GM18907 (cell line): ENCODE data around the gene ZYG11B.
"Not testable (repeated sequence)": the region's sequence is repeated elsewhere in the genome, so short reads cannot be mapped to it uniquely, and the experiment has no call there.

Experiments
- ATAC-seq: cut with Tn5 transposase; IDR thresholded peaks from one replicate; pipeline ENCODE4 v1.9.1; 2021; ENCODE audit warnings: mild to moderate bottlenecking, moderate library complexity; ENCODE audit not compliant: unreplicated experiment

The ZYG11B gene

DNA sequence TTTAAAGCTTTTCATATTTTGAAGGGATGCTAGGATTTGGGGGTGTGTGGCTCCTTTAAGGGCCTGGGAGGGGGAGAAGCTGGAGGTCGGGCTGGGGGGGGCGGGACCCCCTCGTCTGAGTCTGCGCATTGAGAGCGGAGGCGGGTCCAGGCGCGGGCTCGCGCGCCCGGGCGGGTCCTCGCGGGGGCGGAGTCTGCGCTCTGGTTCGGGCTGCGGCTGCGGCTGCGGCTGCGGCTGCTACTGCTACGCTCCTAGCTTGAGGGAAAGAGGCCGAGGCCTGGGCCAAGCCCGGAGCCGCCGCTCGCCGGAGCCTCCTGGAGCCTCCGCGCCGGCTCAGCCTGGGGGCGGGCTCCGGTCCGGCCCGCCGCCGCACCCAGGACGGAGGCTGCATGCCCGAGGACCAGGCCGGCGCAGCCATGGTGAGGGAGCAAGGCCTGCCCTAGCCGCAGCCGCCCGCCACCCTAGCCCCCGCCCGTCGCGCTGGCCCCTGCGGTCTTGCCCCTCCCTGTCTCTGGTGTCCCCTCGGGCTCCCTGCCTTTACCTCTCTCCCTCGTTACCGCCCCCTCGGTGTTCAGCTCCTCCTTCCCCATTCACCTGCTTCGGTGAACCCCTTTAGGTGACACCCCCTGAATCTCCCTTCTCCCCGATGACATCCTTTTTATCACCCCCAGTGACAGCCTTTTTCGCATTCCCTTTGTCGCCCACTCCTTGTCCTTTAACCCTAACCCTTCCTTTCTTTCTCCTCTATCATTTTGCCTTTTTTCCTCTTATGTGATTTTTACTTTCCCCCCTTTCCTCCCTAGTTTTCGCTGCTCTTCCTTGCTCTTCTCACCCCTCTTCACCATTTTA lies at the start of gene ZYG11B:
Gene ZYG11B (plus strand): TSS at position 189 of the 849 bp plus-strand sequence. CDS start 201 bp downstream, at position 390.
- peak; percentile 92 for ATAC-seq

DNA sequence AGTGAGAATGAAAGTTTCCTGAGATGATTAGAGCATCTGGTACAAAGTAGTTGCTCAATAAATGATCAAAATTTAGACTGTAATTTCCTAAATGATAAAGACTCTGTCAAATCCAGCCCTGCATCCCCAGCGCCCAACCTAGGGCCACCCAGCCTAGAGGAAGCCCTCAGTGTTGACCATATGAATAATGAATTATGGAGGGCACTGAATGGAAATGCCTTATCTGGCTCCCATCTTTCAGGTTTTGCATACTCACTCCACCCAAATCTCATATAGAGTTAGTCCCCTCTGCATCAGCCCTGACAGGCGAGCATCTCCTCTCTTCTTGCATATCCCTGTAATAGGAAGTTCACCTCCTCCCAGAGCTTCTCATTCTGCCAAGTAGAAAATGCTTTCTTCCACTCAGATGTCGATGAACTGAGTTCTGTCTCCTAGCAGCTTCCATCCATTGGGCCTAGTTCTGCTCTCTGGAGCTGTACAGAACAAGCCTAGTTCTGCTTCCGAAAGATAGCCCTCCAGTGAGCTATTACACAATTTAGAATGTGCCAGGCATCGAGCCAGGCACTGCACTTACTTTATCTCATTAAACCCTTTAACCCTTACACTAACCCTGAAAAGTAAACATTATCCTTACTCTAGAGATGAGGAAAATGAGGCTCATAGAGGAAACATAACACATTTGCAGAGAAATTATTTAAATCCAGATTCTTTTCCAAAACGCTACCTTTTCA lies 49.0 kb upstream of the ZYG11B start:
- ATAC-seq, result no peak

DNA sequence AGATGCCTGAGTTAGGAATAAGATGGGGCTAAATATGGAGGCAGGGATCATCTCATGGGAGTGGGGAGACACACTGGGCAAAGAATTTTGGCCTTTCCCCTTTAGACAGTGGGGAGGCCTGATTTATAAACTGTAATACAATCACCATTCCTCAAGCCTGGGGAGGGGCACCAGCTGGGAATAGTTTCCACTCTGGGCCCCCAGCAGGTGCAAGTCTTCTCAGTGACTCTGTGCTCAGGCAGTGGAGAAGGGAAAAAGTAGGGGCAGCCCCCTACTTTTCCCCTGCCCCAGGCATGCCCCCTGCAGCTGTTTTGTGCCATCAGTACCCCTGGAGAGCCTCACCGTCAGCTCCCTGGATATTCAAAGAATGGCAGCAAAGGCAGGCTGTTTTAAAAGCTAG lies 47.2 kb upstream of the ZYG11B start:
- no peak for ATAC-seq

DNA sequence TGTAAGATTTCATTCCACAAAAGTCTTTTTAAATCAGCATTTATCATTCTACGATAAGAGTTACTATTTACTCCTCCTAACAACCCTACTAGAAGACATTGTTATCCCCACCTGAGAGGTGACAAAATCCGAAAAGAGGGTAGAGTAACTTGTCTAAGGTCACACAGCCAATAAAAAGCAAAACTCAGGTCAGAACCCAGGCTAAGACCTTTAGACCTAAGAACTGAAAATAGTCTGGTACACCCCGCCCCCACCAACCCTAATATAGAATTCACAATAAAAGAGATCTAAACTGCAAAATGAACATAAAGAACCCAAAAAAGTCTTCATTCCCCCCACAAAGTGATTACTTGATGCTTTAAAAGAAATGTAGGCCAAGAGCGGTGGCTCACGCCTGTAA lies 46.8 kb upstream of the ZYG11B start:
- ATAC-seq, result no peak

DNA sequence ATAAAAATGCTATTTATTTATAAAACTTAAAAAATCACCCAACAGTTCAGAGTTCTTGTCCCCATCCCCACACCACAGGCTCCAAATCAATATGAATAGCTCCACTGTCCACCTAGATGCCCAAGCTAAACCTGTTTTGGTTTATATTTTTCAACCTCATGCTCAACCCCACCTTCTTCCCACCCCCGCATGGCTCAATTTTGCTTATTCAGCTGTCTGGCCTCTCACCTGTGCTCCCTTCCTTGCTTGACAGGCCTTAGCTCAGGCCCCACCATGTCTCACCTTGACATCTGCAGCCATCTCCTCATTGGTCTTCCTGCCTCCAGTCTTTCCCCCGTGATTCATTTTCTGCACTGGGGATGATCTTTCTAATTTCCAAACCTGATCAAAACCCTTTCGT lies 45.9 kb upstream of the ZYG11B start:
- no peak for ATAC-seq

DNA sequence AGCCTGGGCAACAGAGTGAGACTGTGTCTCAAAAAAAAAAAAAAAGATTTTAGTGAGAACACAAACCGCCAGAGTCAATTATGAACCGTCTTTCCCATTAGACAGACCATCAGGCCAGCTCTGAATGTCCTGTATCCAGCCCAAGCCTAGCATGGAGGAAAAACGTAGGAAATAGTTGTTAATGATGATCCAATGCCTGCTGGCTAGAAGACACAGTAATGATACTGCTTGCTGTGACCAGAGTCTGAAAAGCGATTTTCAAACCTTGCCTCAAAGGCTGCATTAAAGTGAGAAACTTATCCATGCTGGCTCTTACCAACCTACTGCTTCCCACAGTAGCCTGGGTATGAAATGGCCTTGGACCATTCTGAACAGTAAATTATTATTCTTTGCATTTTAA lies 45.1 kb upstream of the ZYG11B start:
- ATAC-seq, result no peak

DNA sequence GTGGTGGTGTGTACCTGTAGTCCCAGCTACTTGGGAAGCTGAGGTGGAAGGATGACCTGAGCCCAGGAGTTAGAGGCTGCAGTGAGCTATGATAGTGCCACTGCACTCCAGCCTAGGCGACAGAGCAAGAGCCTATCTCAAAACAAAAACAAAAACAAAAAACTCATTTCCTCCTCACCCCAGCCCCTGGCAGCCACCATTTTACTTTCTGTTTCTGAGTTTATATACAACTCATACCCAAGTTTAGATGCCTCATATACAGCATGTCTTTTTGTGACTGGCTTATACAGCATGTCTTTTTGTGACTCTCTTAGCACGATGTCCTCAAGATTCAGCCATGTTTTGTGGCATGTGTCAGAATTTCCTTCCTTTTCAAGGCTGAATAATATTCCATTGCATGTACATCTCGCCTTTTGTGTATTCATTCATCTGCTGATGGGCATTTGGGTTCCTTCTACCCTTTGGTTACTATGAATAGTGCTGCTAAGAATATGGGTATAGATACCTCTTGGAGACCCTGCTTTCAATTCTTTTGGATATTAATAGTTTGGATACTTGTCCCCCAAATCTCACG lies 42.8 kb upstream of the ZYG11B start:
- ATAC-seq, result no peak

DNA sequence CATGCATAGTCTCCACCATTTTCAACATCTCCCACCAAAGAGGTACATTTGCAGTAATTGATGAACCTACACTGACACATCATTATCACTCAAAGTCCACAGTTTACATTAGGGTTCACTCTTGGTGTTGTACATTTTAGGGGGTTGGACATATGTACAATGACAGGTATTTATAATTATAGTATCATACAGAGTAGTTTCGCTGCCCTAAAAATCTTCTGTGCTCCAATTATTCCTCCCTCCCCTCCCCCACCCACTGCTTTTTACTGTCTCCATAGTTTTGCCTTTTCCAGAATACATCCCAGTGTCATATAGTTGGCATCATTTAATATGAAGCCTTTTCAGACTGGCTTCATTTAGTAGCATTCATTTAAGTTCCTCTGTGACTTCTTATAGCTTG lies 41.7 kb upstream of the ZYG11B start:
- ATAC-seq, result no peak

DNA sequence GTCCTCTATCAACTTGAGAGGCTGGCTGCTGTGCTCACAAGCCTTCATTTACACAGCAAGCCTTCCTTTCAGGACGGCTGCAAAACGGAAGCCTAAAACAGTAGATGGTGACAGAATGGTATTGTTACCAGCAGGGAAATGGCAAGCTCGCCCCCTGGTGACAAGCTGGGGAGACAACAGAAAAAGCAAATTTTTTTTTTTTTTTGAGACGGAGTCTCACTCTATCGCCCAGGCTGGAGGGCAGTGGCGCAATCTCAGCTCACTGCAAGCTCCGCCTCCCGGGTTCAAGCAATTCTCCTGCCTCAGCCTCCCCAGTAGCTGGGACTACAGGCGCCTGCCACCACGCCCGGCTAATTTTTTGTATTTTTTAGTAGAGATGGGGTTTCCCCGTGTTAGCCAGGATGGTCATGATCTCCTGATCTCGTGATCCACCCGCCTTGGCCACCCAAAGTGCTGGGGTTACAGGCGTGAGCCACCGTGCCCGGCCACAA lies 39.9 kb upstream of the ZYG11B start:
- peak; percentile 84 for ATAC-seq

DNA sequence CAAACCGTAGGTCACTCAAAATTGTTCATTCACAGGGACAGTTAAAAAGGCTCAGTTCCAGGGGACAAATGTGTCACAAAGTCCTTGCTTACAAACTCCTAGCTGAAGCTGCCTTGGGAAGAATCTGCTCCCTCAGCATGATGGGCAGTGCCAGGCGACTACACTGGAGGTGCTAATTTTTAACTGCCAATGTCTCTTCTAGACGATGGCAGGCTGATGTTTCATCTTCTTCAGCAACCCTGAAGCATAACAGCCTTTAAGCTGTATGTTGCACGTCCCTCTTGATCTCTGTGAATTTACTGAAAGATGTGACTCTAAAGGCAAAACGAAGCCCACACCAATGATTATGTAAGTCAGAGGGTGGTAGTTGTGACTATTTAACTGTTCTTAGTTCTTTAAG lies 39.4 kb upstream of the ZYG11B start:
- ATAC-seq, result no peak

DNA sequence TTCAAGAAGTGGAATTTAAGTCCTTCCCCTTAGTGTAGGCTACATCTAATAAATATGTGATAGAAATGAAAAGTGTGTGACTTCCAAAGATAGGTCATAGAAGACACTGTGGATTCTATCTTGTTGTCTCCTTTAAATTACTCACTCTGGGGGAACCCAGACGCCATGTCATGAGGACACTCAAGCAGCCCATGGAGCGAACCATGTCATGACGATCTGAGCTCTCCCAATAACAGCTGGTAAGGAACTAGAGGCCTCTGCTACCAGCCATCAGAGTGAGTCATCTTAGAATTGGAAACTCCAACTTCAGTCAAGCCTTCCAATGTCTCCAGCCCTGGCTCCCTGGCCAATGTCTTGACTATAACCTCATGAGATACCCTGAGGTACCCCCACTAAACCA lies 34.4 kb upstream of the ZYG11B start:
- no peak for ATAC-seq

DNA sequence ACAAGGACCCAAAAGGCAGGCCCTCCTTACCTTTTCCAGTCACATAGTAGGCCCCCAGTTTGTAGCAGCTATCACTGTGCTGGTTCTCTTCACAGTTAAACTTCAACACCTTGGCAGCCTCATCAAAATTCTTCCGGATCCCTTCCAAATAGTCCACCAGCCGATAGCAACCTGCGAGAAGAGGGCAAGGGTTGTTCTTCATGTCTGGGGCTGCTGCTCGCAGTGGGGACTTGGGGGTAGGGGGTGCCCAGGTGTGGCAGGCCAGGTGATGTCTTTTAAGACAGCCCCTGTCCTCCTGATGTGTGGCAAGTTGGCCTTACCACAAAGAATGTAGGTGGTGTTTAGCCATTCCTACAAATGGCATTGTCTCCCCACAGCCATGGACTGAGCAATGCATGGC lies 33.6 kb upstream of the ZYG11B start:
- no peak for ATAC-seq

DNA sequence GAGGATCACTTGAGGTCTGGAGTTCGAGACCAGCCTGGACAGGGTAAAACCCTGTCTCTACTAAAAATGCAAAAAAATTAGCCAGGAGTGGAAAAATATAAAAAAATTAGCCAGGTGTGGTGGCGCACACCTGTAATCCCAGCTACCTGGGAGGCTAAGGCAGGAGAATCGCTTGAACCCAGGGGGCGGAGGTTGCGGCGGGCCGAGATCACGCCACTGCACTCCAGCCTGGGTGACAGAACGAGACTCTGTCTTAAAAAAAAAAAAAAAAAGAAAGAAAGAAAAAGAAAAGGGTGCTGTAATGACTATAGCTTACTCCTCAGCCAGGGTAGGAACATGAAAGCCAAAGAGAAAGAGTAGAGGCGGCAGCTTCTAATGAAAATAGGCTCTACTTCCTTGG lies 32.9 kb upstream of the ZYG11B start:
- ATAC-seq, result not testable (repeated sequence)

DNA sequence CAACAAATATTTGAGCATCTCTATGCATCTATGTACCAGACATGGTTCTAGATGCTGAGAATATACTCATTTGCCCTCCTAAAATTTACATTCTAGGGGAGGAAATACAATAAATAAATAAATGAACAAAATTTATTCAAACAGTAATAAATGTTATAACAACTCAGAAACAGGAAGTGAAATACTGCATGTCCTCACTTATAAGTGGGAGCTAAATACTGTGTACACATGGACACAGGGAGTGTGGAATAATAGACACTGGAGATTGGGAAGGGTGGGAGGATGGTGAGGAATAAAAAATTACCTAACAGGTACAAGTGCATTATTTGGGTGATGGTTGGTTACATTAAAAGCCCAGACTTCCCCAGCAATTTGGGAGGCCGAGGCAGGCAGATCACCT lies 32.4 kb upstream of the ZYG11B start:
- ATAC-seq, result no peak

DNA sequence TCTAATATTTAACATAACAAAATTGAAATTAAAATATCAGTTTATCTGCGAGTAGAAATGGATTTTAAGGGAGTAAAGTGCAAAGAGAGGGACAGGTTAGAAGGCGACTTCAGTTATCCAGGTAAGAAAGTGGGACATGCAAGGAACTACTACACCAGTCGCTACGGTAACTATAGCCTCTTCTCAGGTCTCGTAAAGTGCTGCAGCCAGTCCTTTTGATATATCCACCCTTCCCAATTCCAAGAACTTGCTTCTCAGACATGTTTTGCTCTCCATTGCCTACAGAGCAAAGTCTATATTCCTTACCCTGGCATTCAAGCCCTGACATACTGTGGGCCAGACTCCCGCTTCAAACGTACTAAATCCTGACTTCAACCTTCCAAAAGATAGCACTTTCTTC lies 30.6 kb upstream of the ZYG11B start:
- ATAC-seq, result no peak

DNA sequence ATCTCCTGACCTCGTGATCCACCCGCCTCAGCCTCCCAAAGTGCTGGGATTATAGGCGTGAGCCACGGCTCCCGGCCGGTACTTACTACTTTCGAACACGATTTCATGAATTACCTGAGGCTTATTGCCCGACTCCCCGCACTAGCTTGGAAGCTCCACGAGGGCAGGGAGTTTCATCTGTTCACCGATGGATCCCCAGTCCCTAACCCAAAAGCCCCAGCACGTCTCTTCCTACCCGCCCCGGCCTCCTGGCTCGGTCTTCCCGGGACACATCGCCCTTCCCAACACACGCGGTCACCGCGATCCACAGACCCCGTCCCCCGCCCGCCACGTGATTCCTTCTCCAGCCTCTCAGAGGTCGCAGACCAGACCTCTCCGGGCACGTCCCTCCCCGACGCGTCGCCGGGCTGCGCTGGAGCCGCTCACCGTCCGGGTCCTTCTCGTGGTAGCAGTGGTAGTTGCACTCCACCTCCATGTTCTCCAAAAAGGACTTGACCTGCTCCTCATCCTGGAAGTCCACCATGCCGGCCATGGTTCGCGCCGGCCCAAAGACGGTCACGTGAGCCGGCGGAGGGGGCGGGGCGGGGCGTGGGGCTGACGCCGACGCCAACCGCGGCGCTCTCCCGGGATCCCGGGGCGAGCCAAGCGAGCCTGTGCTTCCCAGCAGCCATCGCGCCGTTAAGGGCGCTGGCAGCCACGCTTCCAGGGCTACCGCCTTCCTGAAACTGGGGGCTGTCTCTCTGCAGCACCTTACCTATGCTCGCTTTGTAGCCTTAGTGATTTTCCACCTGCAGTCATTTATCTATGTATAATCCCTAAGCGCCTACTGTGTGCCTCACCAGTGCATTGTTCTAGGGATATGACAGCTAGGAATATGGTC lies 28.2 kb upstream of the ZYG11B start, which contains the start of gene COA7:
Gene COA7 (minus strand): TSS at position 553 of the 880 bp plus-strand sequence. CDS start 21 bp downstream, at position 532.
- ATAC-seq, result peak; percentile 60

DNA sequence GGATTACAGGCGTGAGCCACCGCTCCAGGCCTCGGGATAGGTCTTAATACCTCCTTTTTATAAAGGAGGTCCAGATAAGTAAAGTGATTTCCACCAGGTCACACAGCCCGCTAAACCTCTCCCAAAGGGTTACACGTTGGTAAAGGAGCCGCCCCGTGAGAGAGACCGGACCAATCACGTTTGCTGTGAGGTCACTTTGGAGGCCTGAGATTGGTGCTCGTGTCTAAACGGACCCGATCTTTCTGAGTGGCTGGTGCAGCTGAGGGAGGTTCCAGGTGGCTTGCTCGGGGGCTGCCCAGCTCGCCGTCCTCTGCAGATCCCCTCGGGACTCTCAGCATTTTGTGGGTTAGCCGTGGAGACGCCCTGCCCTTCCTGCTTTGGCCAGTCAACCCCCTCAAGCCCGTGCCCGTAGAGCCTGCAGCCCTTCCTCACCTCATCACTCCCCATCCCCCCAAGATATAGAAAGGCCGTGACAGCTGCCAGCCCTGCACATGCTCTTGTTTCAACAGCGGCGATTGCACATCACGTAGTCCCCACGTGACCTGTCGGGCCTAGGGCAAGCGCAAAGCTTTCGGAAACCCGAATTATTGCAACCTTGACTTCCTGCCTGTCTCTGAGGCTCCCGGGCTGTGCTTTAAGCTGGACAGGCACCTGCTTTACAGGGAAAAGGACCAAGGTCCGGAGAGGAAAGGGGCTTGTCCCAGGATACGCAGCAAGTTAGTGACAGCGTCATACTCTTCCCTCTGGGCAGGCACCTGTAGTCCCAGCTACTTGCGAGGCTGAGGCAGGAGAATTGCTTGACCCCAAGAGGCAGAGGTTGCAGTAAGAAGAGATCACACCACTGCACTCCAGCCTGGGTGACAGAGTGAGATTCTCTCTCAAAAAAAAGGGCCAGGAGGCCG lies 23.1 kb upstream of the ZYG11B start:
- peak; percentile 95 for ATAC-seq

DNA sequence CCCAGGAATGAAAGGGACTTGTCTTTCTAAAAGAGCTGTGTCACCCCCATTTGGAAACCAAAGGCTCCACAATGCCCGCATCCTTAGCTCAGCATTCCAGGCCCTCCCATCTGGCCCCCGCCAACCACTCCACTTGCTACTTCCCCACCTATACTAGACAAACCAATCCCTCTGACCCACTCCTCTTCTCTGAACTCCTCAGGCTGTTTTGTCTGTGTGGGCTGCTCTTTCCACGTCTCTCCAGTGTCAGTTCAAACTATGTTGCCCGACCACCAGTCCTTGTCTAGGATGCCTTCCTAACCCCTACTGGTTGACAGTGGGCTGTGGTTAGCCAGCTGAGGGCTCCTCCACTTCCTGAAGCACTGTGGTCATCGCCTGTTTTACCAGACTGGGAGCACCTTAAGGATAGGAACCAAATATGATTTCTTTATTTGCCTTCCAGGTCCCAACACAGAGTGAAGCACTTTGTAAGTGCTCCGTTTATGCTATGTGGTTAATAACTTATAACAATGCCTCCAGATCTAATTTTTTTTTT lies 20.1 kb upstream of the ZYG11B start:
- ATAC-seq, result no peak
